CD4-positive, alpha-beta T cell treated with Interleukin-6 for 4 hours (primary cell): ENCODE results near the gene LARGE1.

Experiments
- DNase-seq: peaks from one replicate; pipeline ENCODE4 v3.0.0-alpha.2; 2020; ENCODE audit warnings: mixed read lengths

The LARGE1 gene

DNA sequence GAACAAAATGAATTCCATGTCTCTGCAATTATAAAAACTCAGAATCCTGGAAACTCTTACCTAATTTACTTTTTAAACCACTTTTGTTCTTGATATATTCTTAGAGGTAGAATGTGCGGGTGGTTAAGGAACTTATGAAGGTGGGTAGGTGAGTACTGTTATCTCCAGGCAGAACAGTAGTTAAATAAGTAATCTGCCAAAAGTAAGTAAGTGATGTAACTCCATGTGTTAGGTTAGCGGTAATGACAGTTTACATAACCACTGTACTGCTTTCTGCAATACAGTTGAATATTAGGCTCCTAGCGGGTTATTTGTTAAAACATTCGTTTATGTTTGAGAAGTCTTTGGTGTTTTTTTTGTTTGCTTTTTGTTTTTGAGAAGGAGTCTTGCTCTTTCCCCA, 7.1 kb downstream of the LARGE1 start:
- no peak for DNase-seq

DNA sequence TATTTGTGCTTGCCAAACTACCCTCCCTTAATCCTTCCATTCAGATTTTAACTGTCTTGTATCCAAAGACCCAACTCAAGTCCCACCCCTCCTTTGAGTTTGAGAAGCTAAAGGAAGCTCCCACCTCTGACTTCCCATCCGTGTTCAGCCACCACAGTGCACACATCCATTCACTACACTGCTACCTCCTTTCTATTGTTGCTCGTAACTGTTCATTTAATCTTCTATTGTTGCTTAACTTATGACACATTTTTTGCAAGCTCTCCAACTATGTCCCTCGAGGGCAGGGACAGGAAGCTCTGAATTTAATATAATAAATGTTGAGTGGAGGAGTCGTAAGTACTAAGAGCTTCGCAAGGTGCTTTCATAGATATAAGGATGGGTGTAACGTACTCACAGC, 10.4 kb downstream of the LARGE1 start:
- no peak for DNase-seq

DNA sequence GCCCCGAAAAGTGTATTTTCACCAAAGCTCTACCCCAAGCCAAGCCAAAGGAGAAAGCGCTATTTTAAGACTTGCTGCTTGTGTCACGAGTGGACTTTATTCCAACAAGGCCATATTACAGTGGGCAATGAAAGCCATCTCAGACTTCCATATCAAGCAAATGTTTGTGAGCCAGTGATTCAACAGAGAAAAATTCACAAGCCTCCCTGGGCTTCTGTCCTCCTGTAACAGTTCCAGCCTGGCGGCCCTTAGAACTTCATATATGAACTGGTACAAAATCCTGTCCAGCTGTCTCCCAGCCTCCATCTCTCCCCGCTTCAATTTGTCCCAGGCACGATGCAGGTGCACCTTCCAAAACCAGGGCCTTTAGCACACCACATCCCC, 11.2 kb downstream of the LARGE1 start:
- no peak for DNase-seq

DNA sequence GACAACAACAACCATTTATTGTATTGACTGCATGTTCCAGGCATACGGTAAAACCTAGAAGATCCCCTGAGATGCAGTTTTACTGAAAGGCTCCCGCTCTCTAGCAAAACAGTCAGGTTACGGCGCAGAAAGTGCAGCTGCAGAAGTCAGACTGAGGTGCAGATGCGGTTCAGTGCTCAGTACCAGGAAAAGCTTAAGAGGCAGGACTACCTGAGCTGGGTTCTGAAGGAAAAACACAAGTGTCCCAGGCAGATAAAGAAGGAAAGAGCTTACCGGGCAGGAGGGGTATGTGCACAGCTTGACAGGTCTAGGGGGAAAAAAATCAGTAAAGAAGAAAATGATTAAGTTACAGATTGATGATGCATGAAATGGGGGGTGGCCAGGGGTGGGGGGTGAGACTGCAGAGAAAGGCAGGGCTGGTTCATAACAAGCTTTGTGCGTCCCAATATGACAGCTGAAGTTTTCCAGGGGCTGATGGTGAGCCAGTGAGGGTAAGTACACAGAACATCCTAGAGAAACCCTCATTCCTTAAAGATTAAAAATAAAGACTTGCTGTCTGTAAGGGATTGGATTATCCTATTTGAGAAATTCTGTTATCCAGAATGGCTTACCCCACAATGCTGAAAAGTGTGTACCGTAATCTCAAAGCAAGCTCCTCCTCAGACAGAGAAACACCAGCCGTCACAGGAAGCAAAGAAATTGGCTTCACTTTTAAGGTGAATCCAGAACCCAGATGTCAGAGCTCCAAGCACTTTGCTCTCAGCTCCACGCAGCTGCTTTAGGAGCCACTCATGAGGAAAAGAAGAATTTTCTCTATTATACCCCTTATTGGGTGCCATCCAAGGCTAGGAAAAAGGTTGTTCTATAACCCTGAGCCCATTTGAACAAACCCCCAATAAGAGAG, 11.9 kb downstream of the LARGE1 start:
- no peak for DNase-seq

DNA sequence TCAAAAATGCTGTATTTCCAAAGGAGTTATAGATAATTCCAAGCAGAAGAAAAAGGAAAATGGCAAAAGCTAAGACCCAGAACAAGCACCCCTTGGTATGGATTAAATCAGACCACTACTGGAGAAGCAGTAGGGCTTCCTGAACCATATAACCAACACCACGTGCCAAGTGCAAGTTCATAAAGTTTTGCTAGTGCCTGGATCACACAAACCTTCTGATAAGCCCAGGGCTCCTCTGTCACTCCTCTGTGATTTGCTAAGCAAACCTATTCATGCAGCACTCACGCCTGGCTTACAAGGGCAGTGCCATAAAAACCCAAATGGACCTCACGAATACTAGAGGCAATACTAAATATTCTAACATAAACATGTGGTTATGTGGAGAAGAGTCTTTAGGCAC, 13.3 kb downstream of the LARGE1 start:
- no peak for DNase-seq

DNA sequence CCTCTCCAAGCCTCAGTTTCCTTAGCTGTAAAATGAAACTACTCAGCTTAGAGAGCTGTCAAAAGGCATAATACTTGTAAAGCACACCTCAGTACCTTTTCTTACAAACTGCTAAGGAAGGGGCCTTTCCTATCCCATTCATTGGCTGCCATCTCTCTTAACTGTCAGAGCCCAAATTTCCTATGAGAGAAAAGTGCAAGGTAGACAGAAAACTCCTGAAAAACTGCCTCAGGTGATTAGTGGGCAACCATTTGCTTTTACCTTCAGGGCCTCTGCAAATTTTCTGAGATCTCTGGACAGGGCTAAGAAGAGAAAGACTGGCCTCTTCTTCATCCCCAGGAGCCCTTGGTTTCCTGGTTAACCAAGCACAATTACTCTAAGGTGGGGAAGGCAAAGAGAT, 13.8 kb downstream of the LARGE1 start:
- no peak for DNase-seq

DNA sequence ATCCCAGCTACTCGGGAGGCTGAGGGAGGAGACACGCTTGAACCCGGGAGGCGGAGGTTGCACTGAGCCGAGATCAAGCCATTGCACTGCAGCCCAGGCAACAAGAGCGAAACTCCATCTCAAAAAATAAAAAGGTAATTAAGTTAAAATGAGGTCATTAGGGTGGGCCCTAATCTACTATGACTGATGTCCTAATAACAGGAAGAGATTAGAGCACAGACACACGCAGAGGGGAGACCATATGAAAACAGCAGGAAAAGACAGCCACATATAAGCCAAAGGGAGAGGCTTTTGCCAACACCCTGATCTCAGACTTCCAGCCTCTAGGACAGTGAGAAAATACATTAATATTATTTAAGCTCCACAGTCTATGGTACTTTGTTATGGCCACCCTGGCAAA, 17.3 kb downstream of the LARGE1 start:
- no peak for DNase-seq

DNA sequence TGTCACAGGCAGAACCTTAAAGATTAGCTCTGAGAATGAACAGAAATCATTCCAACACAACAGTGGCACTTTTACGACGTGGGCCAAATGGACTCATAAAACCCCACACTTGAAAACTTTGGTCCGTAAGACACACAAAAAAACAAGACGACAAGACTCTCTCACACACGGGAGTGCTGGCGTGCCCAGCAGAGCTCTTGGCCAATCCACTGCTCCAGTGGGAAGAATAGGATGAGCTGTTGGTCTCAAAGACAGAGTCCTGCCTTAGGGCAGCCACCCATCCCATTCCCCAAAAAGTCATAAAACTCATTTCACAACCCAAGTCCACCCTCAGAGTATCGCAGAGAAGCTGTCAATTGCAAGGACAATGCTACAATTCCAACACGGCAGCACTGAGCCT, 18.2 kb downstream of the LARGE1 start:
- no peak for DNase-seq

DNA sequence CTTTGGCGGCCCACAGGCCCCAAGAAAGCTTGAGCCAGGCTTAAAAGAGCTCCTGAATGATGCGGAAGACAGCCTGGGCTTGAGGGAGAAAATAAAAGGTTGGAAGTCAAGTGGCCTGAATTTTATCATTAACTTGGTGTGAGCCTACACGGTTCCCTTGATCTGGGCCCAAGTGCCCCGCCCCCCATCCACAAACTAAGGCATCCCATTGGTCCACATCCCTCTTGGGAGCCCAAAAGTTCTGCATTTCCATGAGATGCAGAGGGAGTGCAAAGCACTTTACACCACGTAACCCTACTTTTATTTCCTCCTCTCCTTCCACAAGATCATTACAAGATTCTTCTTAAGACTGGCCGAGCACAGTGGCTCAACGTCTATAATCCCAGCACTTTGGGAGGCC, 22.2 kb downstream of the LARGE1 start:
- DNase-seq = no peak

DNA sequence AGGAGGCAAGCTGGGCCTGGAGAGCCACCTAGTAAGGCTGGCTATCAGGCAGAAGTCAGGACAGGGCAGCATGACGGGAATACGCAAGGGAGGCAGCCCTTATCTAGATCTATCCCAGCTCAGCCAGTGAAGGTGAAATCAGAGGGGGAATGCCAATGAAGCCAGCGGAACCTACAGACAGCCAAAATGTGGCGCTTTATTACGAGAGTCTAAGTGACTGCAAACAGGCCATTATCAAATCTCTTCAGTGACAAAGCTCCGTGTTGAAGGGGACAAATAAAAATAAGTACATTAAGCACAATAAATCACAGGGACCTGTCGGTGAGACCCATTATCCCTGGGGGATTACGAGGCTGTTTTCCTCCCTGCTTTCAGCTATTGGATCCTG, 22.8 kb downstream of the LARGE1 start:
- no peak for DNase-seq

DNA sequence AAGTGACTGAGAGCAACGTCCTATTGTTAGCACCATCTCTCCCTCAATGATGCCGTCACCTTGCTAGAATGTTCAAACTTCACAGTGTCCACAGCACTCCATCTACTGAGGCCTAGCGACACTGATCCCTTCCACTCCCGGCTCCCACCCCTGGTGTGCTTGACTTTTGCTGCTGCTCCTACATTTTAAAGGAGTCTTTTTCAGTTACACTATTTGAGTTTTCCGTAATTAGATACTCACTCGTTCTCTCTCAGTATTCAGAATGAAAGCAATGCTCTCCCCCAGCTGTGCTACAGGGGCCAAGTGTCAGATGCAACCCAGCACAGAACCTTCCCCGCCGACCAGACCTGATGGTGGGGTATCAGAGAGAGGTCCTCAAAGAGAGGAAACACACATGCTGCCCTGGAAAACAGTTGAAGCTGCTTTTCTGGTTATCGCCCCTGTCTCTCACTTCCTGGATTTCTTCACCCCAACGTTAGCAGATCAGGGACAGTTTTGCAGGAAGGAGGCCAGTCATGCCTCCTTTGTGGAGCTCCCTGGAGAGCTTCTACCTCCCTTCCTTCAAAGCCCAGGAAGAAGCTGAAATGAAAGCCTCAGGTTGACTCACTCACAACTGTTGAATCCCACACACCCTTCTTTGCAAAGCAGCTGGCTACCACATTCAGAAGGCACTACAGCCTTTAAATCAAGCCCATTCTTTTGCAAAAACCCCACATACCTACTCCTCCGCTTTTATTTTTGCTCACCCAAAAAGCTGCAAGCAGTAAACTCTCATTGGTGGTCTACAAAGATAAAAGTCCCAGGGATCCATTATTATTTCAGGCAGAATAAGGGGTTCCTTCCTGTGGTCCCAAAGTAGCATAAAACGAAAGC, 23.5 kb downstream of the LARGE1 start:
- DNase-seq = no peak

DNA sequence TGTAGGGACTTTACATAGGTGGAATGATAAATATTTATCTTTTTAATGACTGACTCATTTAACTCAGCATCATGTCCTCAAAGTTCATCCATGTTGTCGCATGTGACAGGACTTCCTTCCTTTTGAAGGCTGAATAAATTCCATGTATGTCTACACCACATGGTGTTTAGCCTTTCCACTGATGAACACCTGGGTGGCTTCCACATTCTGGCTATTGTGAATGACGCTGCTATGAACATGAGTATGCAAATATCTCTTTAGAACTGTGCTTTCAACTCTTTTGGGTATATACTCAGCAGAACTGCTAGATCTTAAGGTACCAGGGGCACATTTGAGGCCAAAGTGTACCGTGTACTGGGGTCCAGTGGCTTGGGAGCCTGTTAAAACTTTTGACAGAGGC, 24.1 kb downstream of the LARGE1 start:
- DNase-seq = no peak

DNA sequence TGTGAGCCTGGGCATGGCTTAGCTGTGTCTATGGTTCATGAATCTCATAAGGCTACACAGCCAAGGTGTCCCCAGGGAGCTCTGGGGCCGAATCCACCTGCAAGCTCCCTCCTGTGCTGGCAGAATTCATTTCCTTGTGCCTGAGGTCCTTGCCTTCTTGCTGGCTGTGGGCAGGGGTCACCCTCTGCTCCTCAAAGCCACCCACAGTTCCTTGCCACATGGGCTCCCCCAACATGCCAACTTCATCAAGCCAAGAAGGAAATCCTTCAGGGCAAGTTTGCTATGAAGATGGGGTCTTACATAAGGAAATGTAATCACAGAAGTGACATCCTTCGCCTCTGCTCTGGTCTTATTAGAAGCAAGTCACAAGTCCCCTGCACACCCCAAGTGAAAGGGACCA, 24.8 kb downstream of the LARGE1 start:
- no peak for DNase-seq

DNA sequence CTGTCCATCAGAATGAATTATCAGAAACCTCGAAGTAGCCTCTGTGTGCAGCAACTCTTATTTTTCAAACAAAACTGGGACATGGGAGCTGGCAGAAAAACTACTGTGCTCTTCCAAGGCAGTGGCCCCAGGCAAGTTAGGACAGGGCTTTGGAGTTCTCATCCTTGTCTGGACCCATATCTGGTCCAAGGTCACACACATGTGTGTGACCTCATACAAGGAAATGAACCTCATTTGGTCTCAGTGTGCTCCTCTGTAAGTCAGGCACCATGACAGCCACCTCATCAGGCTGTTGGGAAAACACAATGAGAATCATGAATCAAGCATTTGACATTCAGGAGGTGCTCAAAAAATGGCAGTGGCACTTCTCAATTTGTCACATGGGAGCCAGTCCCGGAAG, 25.8 kb downstream of the LARGE1 start:
- DNase-seq = no peak

DNA sequence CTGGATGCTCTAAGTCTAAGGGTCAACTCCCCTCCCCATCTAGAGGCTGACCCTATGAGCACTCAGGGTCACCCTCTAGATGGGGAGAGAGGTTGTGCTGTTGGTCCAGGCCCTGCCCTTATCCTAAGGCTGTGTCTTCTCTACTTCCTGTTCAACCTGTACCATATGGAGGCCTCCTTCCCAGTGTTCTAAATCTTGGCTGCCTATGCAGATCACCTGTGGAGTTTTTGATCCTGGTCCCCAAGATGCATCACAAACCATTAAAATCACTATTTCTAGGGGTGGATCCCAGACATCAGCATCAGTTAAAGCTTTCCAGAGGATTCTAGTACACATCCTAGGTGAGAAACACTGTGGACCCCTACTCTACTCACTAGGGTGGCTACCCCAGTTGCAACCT, 26.2 kb downstream of the LARGE1 start:
- DNase-seq = no peak

DNA sequence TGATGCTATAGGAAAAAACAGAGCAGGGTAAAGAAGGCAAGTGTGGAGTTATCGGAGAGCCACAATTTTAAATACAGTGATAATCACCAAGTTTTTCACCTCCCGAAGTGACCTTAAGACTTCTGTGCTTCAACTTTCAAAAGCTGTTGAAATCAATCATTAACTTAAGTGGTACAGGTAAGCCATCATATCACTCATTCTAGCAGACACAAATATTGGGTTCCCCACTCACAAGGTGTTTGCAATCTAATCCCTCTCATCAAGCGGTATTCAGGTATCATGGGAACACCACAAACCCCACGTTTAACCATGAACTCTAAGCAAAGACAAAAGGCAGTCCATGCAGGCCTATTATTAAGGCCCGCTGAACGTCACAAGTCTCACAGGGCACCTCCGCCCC, 26.8 kb downstream of the LARGE1 start:
- DNase-seq = no peak

DNA sequence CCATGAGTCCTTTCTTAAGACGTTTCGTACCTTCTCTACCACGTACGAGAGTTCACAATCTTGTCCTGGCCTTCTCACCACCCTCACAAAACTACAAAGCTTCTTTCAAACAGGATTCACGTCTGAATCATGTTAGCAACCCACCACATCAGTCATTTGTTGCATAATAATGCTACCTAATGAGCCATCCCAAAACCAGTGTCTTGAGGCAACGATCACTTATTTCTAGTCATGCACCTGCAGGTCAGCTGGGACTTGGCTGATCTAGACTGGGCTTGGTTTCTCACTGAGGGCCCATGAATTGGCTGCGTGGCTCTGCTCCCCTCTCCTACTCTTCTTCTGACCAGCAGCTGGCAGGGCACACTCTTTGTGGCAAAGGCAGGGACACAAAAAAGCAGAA, 28.3 kb downstream of the LARGE1 start:
- DNase-seq = no peak

DNA sequence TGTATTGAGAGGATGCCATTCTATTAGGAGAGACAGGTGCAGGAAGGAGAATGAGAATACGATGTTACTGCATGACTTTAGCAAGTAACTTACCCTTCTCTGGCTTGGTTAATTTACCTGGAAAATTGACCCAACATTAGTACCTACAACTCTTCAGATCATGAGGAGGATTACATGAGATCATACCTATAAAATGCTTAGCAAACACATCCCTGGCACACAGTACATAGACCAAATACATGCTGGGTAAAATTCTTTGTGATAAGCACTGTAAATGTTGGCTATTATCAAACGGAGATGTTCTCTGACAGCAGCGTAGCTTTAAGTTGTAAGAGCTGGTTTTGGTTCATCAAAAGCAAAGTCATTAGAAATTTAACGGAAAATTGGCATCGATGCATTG, 28.8 kb downstream of the LARGE1 start:
- DNase-seq = no peak

DNA sequence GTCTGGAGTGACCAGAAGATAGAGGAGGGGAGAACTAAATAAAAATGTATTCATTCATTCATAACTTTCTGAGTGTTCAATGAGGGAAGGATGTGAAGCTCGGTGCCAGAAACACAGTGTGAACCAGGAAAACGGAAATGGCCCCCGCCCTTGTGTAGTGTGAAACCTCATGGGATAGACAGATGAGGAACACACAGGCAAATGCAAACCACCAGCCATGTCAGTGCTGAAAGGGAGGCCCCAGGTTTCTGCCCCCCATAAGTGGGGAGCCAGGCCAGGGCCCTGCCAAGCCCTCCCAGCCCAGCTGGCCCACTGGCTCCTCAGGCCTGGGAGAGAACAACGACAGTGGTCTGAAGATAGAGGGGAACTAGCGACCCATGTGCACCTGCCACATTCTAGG, 30.5 kb downstream of the LARGE1 start:
- no peak for DNase-seq

DNA sequence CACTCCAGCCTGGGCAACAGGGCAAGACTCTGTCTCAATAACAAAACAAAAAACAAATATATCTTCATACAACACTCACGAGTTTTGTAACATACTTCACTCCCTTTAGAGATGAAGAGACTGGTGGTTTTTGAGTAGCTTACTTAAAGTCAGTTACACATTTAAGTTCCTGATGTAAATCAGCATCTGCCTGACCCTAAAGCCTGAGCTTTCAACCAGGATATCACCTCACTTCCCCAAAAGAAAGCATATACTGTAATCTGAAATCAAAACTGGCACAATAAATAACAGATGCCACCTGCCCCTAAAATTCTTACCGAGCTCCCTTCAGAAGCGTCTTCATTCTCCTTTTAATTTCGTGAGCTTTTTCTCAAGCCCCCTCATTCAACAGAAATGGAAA, 31.5 kb downstream of the LARGE1 start:
- DNase-seq = no peak

DNA sequence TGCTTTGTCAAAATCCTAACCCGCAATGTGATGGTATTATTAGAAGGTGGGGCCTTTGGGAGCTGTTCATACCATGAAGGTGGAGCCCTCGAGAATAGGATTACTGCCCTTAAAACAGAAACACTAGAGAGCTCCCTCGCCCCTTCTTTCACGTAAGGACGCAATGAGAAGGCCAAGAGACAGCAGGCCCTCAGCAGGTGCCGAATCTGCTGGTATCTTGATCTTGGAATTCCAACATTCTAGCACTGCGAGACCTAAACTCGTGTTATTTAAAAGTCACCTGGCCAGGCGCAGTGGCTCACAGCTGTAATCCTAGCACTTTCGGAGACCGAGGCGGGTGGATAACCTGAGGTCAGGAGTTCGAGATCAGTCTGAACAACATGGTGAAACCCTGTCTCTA, 33.1 kb downstream of the LARGE1 start:
- no peak for DNase-seq

DNA sequence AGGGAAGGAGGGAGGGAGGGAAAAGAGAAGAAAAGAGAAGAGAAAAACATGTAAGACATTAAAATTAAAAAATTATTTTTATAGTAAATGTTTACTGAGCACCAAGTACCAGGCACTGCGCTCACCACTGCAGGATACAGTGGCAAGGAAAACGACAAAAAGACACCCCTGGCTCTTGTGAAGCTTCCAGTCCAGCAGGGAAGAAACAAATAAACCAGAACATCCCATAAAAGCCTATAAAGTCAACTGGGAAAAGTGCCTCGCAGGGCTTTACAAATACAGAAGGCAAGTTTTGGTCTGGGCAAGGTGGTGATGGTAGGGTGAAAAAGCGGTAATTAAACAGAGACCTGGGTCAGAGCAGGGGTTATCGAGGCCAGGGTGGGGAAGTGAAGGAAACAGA, 33.6 kb downstream of the LARGE1 start:
- no peak for DNase-seq

DNA sequence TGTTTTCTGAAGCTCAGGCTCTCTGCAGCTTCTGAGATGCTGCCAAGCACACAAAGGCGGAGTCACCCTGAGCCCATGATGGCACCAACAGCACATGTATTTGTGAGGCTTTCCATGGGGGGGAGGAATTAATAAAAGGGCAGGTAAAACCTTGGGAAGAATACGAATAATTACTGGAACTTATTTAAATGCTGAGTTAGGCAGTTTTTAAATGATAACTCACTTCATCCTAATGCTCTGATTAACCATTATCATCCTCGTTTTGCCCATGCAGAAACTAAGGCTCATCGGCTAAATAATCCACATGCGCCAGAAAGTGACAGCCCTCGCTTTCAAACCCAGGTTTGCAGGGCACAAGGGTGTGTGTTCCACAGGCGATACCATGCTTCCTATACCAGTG, 35.4 kb downstream of the LARGE1 start:
- no peak for DNase-seq
